HCT116 (cell line): Measurements from ENCODE around the gene HAPLN2.

Experiments used
- EGR1 ChIP-seq: IDR thresholded peaks from 2 replicates; pipeline ENCODE4 v1.6.1; 2012; ENCODE audit warnings: low read depth
- EZH2 ChIP-seq: fragments of 200-600 bp; sonication (generic); IDR thresholded peaks from 2 replicates; pipeline ENCODE4 v1.6.1; 2017; ENCODE audit warnings: antibody characterized with exemption, mixed run types
- FOSL1 ChIP-seq: IDR thresholded peaks from 2 replicates; pipeline ENCODE4 v1.6.1; 2012; ENCODE audit warnings: low read depth
- POLR2A ChIP-seq: IDR thresholded peaks from 2 replicates; pipeline ENCODE4 v1.7.0; 2011; ENCODE audit warnings: borderline replicate concordance; ENCODE audit not compliant: insufficient read depth, insufficient read length; ENCODE audit errors: extremely low read depth
- TF ChIP-seq, protein P1 (sequence below), 3 experiments: fragments of 200-600 bp in 1 of 3; sonication (generic) in 1 of 3; IDR thresholded peaks in 2 of 3; conservative IDR thresholded peaks in 1 of 3; 2 replicates each; pipeline ENCODE4 v1.5.1; 2012 to 2017; ENCODE audit warnings: low read depth in 2 of 3, low read length in 2 of 3, antibody characterized with exemption in 1 of 3, borderline replicate concordance in 1 of 3, control low read depth in 1 of 3, mild to moderate bottlenecking in 1 of 3, mixed read lengths in 1 of 3, mixed run types in 1 of 3, moderate library complexity in 1 of 3; ENCODE audit not compliant: insufficient read depth in 1 of 3
- TF ChIP-seq, protein P2 (sequence below): IDR thresholded peaks from 2 replicates; pipeline ENCODE4 v1.6.1; 2012
- TF ChIP-seq, protein P3 (sequence below): IDR thresholded peaks from 2 replicates; pipeline ENCODE4 v1.6.1; 2011; ENCODE audit warnings: mild to moderate bottlenecking, low read length, moderate library complexity; ENCODE audit not compliant: insufficient replicate concordance; ENCODE audit errors: extremely low read depth

DNA sequence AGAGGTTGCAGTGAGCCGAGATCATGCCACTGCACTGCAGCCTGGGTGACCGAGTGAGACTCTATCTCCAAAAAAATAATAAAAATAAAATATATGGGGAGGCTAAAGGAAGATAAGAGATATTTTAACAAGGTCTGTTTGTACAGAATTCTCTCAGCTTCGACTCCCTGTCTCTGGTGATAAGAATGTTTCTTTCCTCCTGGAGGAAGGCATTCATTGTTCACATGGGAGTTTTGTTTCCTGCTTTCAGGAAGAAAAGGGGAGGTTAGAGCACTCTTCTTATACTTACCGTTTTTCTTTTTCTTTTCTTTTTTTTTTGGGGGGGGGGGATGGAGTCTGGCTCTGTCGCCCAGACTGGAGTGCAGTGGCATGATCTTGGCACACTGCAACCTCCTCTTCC is 29.7 kb upstream of the HAPLN2 start:
- TF ChIP-seq EZH2 (no peak), FOSL1 (no peak), POLR2A (no peak), EGR1 (no peak)
- TF ChIP-seq, protein P1, sequence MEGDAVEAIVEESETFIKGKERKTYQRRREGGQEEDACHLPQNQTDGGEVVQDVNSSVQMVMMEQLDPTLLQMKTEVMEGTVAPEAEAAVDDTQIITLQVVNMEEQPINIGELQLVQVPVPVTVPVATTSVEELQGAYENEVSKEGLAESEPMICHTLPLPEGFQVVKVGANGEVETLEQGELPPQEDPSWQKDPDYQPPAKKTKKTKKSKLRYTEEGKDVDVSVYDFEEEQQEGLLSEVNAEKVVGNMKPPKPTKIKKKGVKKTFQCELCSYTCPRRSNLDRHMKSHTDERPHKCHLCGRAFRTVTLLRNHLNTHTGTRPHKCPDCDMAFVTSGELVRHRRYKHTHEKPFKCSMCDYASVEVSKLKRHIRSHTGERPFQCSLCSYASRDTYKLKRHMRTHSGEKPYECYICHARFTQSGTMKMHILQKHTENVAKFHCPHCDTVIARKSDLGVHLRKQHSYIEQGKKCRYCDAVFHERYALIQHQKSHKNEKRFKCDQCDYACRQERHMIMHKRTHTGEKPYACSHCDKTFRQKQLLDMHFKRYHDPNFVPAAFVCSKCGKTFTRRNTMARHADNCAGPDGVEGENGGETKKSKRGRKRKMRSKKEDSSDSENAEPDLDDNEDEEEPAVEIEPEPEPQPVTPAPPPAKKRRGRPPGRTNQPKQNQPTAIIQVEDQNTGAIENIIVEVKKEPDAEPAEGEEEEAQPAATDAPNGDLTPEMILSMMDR (IDR thresholded peaks at IDR 0.05 in 2 of 3, conservative IDR thresholded peaks at IDR 0.05 in 1 of 3; ENCODE audit: borderline replicate concordance in 1 of 3, insufficient read depth in 1 of 3, low read depth in 2 of 3, low read length in 2 of 3) = no peak
- TF ChIP-seq, protein P2, sequence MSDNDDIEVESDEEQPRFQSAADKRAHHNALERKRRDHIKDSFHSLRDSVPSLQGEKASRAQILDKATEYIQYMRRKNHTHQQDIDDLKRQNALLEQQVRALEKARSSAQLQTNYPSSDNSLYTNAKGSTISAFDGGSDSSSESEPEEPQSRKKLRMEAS = no peak
- TF ChIP-seq, protein P3, sequence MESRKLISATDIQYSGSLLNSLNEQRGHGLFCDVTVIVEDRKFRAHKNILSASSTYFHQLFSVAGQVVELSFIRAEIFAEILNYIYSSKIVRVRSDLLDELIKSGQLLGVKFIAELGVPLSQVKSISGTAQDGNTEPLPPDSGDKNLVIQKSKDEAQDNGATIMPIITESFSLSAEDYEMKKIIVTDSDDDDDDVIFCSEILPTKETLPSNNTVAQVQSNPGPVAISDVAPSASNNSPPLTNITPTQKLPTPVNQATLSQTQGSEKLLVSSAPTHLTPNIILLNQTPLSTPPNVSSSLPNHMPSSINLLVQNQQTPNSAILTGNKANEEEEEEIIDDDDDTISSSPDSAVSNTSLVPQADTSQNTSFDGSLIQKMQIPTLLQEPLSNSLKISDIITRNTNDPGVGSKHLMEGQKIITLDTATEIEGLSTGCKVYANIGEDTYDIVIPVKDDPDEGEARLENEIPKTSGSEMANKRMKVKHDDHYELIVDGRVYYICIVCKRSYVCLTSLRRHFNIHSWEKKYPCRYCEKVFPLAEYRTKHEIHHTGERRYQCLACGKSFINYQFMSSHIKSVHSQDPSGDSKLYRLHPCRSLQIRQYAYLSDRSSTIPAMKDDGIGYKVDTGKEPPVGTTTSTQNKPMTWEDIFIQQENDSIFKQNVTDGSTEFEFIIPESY = no peak
